ENCODE results near the gene CDH9.

CDH9 gene

GRCh38 chr5:26843677-26844076, 194.7 kb downstream of the CDH9 start:
- no peaks in the 10 kb centered on the region for H3K79me2 ChIP-seq (ENCODE audit: control insufficient read depth, insufficient read depth, low read length, poor library complexity)
- no peak overlapping the region for H4K8ac ChIP-seq (ENCODE audit: low read depth, low read length)
- H2AK5ac ChIP-seq (ENCODE audit: low read length): no peak overlapping the region
- no peak overlapping the region for H3K4ac ChIP-seq (ENCODE audit: low read depth, low read length)
- no peaks in the 10 kb centered on the region for H3K36me3 ChIP-seq (ENCODE audit: control insufficient read depth in 1 of 2, insufficient read depth in 2 of 2, low read length in 2 of 2)
- H3K9me3 ChIP-seq (ENCODE audit: insufficient read depth, low read depth, low read length): no peaks in the 10 kb centered on the region
- no peak overlapping the region for H3K27ac ChIP-seq (ENCODE audit: low read depth, low read length)
- H4K91ac ChIP-seq (ENCODE audit: low read depth, low read length): no peak overlapping the region
- H3K9ac ChIP-seq (ENCODE audit: low read length): no peak overlapping the region
- H3K4me1 ChIP-seq (ENCODE audit: control insufficient read depth in 1 of 2, insufficient read depth in 2 of 2, low read length in 2 of 2): peaks cover 2 to 3% of the 10 kb centered on the region in 2 experiments
- no peak overlapping the region for H3K14ac ChIP-seq (ENCODE audit: low read length)
- DNase-seq: no peak
- no peak overlapping the region for H3K4me2 ChIP-seq (ENCODE audit: low read length)
- H2AFZ ChIP-seq (ENCODE audit: insufficient read depth, low read length, poor library complexity): no peak overlapping the region
- no CpG with 5 or more reads among the region's 2 CpGs for WGBS (ENCODE audit: extremely low coverage, insufficient coverage, insufficient read length)
- H3K27me3 ChIP-seq (ENCODE audit: insufficient read depth, low read length): no peaks in the 10 kb centered on the region
- no peak overlapping the region for H3K18ac ChIP-seq (ENCODE audit: low read length)
- H2BK120ac ChIP-seq (ENCODE audit: insufficient read depth, low read length, poor library complexity): no peak overlapping the region
- H2BK12ac ChIP-seq (ENCODE audit: low read length): no peak overlapping the region
- H3K23ac ChIP-seq (ENCODE audit: low read length): no peak overlapping the region
- no peak overlapping the region for H4K12ac ChIP-seq (ENCODE audit: low read depth, low read length)
- no peak overlapping the region for H2BK5ac ChIP-seq (ENCODE audit: low read depth, low read length, poor library complexity)
- H3K79me1 ChIP-seq (ENCODE audit: low read length): no peaks in the 10 kb centered on the region
- no peak overlapping the region for H3K4me3 ChIP-seq (ENCODE audit: low read depth, low read length)

GRCh38 chr5:26833596-26833995, 204.8 kb downstream of the CDH9 start:
- Histone ChIP-seq H4K91ac (ENCODE audit: low read depth, low read length) (no peak overlapping the region), H3K18ac (ENCODE audit: low read length) (no peak overlapping the region), H3K4me1 (ENCODE audit: control insufficient read depth in 1 of 2, insufficient read depth in 2 of 2, low read length in 2 of 2) (no peaks in the 10 kb centered on the region), H3K4ac (ENCODE audit: low read depth, low read length) (no peak overlapping the region), H3K14ac (ENCODE audit: low read length) (no peak overlapping the region), H2BK120ac (ENCODE audit: insufficient read depth, low read length, poor library complexity) (no peak overlapping the region), H3K4me3 (ENCODE audit: low read depth, low read length) (no peak overlapping the region), H2AFZ (ENCODE audit: insufficient read depth, low read length, poor library complexity) (no peak overlapping the region), H3K9me3 (ENCODE audit: insufficient read depth, low read depth, low read length) (no peaks in the 10 kb centered on the region), H3K4me2 (ENCODE audit: low read length) (no peak overlapping the region), H3K9ac (ENCODE audit: low read length) (no peak overlapping the region), H3K36me3 (ENCODE audit: control insufficient read depth in 1 of 2, insufficient read depth in 2 of 2, low read length in 2 of 2) (no peaks in the 10 kb centered on the region), H3K27me3 (ENCODE audit: insufficient read depth, low read length) (no peaks in the 10 kb centered on the region), H2AK5ac (ENCODE audit: low read length) (no peak overlapping the region), H3K27ac (ENCODE audit: low read depth, low read length) (no peak overlapping the region), H3K79me2 (ENCODE audit: control insufficient read depth, insufficient read depth, low read length, poor library complexity) (no peaks in the 10 kb centered on the region), H2BK5ac (ENCODE audit: low read depth, low read length, poor library complexity) (no peak overlapping the region), H3K79me1 (ENCODE audit: low read length) (no peaks in the 10 kb centered on the region), H2BK12ac (ENCODE audit: low read length) (no peak overlapping the region), H4K12ac (ENCODE audit: low read depth, low read length) (no peak overlapping the region), H4K8ac (ENCODE audit: low read depth, low read length) (no peak overlapping the region), H3K23ac (ENCODE audit: low read length) (no peak overlapping the region)
- WGBS (ENCODE audit: extremely low coverage, insufficient coverage, insufficient read length): no CpG with 5 or more reads among the region's 3 CpGs
- DNase-seq: no peak

All from trophoblast cell (in vitro differentiated cells and primary cell).